GM21529 (cell line): Measurements from ENCODE around the gene TSPAN3.

Experiments used
- ATAC-seq: cut with Tn5 transposase; IDR thresholded peaks from one replicate; pipeline ENCODE4 v1.9.1; 2021; ENCODE audit not compliant: unreplicated experiment

The TSPAN3 gene

GRCh38 chr15:77035584-77035983, 35.3 kb downstream of the TSPAN3 start:
- no peak for ATAC-seq

- no peak for ATAC-seq
Measured at GRCh38 chr15:77034695-77035489, 36.0 kb downstream of the TSPAN3 start.

- ATAC-seq = no peak
Measured at GRCh38 chr15:77033729-77034671, 36.9 kb downstream of the TSPAN3 start.

GRCh38 chr15:77033417-77033728, 37.5 kb downstream of the TSPAN3 start:
- no peak for ATAC-seq

- ATAC-seq = no peak
Measured at GRCh38 chr15:77032647-77033416, 38.1 kb downstream of the TSPAN3 start.

- no peak for ATAC-seq
Measured at GRCh38 chr15:77032052-77032646, 38.8 kb downstream of the TSPAN3 start.

- peak; percentile 56 for ATAC-seq
Measured at GRCh38 chr15:77031376-77032050, 39.4 kb downstream of the TSPAN3 start.

- ATAC-seq = no peak
Measured at GRCh38 chr15:77030928-77031375, 40.0 kb downstream of the TSPAN3 start.

GRCh38 chr15:77030048-77030927, 40.6 kb downstream of the TSPAN3 start:
- no peak for ATAC-seq

- no peak for ATAC-seq
Measured at GRCh38 chr15:77029166-77030047, 41.5 kb downstream of the TSPAN3 start.

- ATAC-seq = no peak
Measured at GRCh38 chr15:77028451-77029165, 42.3 kb downstream of the TSPAN3 start.

- no peak for ATAC-seq
Measured at GRCh38 chr15:77027697-77028450, 43.0 kb downstream of the TSPAN3 start.

GRCh38 chr15:77027111-77027696, 43.7 kb downstream of the TSPAN3 start:
- ATAC-seq = no peak

GRCh38 chr15:77026501-77027110, 44.3 kb downstream of the TSPAN3 start:
- ATAC-seq = no peak

GRCh38 chr15:77025941-77026411, 44.9 kb downstream of the TSPAN3 start:
- ATAC-seq = no peak
